Suprapubic skin (tissue), 4 donors: ENCODE results near the gene NACC2.

ENCODE experiments used
- EP300 ChIP-seq: sonication (generic); formaldehyde crosslinking; IDR thresholded peaks from one replicate; pipeline ENCODE4 v1.6.1; 2017; ENCODE audit warnings: antibody characterized with exemption
- POLR2A ChIP-seq, 2 donors: fragments of 450-650 bp; IDR thresholded peaks; one replicate each; pipeline ENCODE4 v1.6.1; 2017; ENCODE audit warnings: antibody characterized with exemption in 2 of 2, mild to moderate bottlenecking in 2 of 2, moderate library complexity in 2 of 2
- POLR2AphosphoS5 ChIP-seq, 3 donors: sonication (generic); formaldehyde crosslinking; IDR thresholded peaks; one replicate each; pipeline ENCODE4 v1.6.1; 2017; ENCODE audit warnings: antibody characterized with exemption in 3 of 3
- TF ChIP-seq, protein P1 (sequence below), 2 donors: fragments of 200-600 bp in 1 of 2; fragments of 450-650 bp in 1 of 2; sonication (generic) in 1 of 2; IDR thresholded peaks; one replicate each; pipeline ENCODE4 v1.5.1; 2016 to 2019; ENCODE audit warnings: antibody characterized with exemption in 2 of 2, mild to moderate bottlenecking in 1 of 2, moderate library complexity in 1 of 2

DNA sequence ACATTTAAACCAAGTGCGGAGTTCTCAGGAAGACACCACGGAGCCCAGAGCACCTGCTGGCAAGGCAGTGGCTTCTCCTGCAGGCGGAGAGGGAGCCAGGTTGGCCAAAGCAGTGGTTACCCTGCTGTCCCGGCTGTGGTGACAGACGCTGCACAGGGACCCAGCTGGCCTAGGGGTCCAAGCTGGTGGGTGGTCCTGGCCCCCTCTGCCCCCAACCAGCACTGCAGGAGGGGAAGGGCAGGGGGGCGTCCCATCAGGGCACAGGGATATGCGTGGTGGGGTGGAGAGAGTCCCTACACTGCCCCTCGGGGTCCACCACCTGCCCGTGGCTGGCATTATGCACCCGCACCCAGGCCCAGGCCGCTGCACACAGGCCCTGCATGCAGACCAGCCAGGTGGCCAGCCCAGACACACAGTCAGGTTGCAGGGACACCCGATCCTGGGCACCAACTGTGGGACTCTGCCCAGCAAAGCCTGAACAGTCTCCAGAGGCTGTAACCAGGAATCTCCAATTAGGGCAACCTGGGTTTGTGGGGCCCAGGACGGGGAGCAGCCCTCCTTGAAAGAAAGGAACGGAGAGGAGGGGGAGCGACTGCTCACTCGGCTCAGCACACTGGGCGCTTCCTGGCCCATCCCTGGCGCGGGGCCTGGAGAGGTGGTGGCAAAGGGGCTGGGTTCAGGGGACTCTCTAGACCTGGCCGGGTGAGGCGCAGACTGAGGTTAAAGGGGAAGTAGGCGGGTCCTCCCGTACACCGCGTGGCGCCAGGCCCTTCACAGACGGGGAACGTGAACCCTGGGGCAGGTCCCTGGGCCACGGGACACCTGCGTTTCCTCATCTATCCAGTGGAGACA lies 46.3 kb downstream of the NACC2 start:
- TF ChIP-seq, protein P1, sequence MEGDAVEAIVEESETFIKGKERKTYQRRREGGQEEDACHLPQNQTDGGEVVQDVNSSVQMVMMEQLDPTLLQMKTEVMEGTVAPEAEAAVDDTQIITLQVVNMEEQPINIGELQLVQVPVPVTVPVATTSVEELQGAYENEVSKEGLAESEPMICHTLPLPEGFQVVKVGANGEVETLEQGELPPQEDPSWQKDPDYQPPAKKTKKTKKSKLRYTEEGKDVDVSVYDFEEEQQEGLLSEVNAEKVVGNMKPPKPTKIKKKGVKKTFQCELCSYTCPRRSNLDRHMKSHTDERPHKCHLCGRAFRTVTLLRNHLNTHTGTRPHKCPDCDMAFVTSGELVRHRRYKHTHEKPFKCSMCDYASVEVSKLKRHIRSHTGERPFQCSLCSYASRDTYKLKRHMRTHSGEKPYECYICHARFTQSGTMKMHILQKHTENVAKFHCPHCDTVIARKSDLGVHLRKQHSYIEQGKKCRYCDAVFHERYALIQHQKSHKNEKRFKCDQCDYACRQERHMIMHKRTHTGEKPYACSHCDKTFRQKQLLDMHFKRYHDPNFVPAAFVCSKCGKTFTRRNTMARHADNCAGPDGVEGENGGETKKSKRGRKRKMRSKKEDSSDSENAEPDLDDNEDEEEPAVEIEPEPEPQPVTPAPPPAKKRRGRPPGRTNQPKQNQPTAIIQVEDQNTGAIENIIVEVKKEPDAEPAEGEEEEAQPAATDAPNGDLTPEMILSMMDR (IDR thresholded peaks at IDR 0.05): no peak
- TF ChIP-seq POLR2A (IDR thresholded peaks at IDR 0.05) (no peak), POLR2AphosphoS5 (IDR thresholded peaks at IDR 0.05) (no peak), EP300 (no peak)
